Mononuclear cell (primary cell): ENCODE measurements around the gene LCN10. TPM values are rescaled to one million over a fixed set of nuclear protein-coding genes. Genes with fewer than 3 reads are reported as not detected.

Source experiments
- H3K27me3 ChIP-seq: 2 replicates; pipeline ENCODE4 v1.6.0; 2011; ENCODE audit warnings: low read length, control low read depth; ENCODE audit not compliant: insufficient read depth
- H3K4me1 ChIP-seq: 2 replicates; pipeline ENCODE4 v1.5.1; 2011; ENCODE audit warnings: mild to moderate bottlenecking, low read length, control low read depth; ENCODE audit not compliant: insufficient read depth
- H3K4me3 ChIP-seq: 2 replicates; pipeline ENCODE4 v1.5.1; 2011; ENCODE audit warnings: mild to moderate bottlenecking, low read length, moderate library complexity
- H3K9me3 ChIP-seq: 2 replicates; pipeline ENCODE4 v1.5.1; 2011; ENCODE audit warnings: low read depth, mild to moderate bottlenecking, control low read depth, low read length
- total RNA-seq: library from RNA; depleted of rRNA; stranded (reverse); fragments of >200 nt; gene quantifications from one replicate; pipeline ENCODE4 v1.2.3, GENCODE V29; 2012

Gene LCN10
- total RNA-seq, 1 donor = not detected

DNA sequence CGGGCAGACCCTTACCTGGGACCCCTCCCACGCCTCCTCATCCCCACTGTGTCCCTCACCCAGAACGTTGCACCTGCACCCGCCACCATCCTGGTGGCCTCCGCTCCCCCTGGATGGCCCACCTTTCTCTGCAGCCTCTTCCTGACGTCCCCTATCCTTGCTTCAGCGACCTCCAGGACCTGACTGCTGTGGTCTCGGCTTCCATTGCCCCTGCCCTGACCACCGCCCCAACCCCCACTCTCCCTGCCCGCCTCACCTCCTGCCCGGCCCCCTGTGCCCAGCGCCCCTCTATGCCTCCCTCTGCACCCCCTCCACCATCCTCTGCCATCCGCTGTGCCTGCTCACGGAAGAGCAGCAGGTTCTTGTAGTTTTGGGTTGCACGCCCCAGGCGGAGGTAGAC, 2.2 kb downstream of the LCN10 start:
- Histone ChIP-seq H3K9me3 (no peaks in the 10 kb centered on the region), H3K4me1 (no peaks in the 10 kb centered on the region), H3K27me3 (no peaks in the 10 kb centered on the region), H3K4me3 (no peak overlapping the region)

GRCh38 chr9:136740069-136740468, 2.7 kb downstream of the LCN10 start:
- no peak overlapping the region for H3K4me3 ChIP-seq
- no peaks in the 10 kb centered on the region for H3K9me3 ChIP-seq
- H3K27me3 ChIP-seq = no peaks in the 10 kb centered on the region
- no peaks in the 10 kb centered on the region for H3K4me1 ChIP-seq

- Histone ChIP-seq H3K27me3 (no peaks in the 10 kb centered on the region), H3K4me3 (no peak overlapping the region), H3K9me3 (no peaks in the 10 kb centered on the region), H3K4me1 (no peaks in the 10 kb centered on the region)
These were observed 3.2 kb downstream of the LCN10 start for GRCh38 chr9:136739509-136739908.

- Histone ChIP-seq H3K4me3 (no peak overlapping the region), H3K4me1 (no peaks in the 10 kb centered on the region), H3K27me3 (no peaks in the 10 kb centered on the region), H3K9me3 (no peaks in the 10 kb centered on the region)
These were observed 3.8 kb downstream of the LCN10 start for GRCh38 chr9:136738960-136739359.

DNA sequence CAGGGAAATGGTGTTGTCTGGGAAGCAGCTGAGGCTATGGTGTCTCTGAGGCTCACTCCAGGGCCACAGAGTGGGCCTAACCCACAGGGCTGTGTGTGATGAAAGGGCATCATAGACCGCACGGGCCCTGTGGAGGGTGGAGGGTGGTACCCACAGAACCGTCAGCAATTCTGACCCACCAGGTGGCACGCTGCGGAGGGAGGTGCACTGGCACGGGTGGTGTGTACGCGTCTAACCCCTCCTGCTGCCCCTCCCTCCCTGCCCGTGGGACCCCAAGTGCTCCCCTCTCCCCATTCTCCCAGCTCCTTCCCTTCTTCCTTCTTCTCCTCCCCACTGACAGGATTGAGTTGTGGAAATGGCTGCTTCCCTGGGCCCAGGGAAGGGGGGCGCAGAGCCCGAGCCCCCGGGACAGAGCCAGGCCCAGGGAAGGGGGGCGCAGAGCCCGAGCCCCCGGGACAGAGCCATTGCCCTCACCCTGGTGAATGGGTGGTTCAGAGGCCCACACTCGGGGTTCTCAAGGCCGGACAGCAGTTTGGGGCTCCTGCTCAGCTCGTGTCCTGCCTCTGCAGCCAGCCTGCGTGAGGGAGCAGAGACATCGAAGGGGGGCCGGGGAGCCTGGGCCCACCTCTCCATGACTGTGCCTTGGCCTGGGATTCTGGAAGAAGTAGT, 6.8 kb downstream of the LCN10 start:
- Histone ChIP-seq H3K4me3 (no peak overlapping the region), H3K4me1 (no peaks in the 10 kb centered on the region), H3K9me3 (no peaks in the 10 kb centered on the region), H3K27me3 (no peaks in the 10 kb centered on the region)

DNA sequence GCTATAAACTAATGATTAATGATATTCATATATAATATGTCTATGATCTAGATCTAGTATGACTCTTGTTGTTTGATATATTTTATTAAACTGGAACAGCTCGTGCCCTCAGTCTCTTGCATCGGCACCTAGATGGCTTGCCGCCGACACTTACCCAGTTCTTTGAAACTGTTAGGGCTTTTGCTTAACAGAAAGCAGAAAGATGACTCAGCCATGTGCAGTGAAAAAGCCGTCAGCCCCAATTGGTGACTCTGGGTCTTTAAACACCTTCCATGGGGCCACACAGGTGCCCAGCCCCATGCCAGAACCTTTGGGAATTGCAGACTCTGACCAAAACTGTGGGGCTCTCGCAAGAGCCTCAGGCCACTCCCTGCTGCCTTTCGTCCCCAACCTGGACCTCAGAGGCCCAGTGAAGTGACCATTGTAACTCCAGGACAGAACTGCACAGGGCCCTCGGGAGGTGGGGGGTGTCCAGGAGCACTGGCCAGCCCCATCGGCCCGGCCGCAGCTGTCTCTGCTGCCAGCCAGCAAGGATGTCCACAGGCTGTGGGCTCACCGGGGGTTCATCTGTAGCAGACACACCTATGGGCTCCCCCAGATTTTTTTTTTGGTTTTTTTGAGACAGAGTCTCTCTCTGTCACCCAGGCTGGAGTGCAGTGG, 7.8 kb downstream of the LCN10 start:
- Histone ChIP-seq H3K4me1 (no peaks in the 10 kb centered on the region), H3K27me3 (no peaks in the 10 kb centered on the region), H3K9me3 (no peaks in the 10 kb centered on the region), H3K4me3 (no peak overlapping the region)

DNA sequence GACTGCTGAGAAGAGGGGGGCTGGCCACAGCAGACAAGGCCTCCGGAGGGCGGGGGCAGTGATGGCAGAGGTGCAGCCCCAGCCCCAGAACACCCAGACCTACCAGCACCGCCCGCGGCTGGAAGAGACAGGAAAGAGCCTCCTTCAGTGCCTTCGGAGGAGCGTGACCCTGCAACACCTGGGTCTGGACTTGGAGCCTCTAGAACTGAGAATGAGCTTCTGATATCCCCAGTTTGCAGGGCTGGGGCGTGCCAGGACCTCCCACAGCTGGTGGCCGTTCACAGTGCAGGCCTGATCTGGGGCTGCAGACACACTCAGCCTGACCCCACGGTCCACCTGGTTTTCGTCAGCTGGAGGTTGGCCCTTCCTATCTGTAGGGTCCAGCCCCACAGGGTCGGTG, 9.1 kb downstream of the LCN10 start:
- Histone ChIP-seq H3K9me3 (no peaks in the 10 kb centered on the region), H3K4me3 (no peak overlapping the region), H3K27me3 (no peaks in the 10 kb centered on the region), H3K4me1 (peaks cover 6% of the 10 kb centered on the region)

DNA sequence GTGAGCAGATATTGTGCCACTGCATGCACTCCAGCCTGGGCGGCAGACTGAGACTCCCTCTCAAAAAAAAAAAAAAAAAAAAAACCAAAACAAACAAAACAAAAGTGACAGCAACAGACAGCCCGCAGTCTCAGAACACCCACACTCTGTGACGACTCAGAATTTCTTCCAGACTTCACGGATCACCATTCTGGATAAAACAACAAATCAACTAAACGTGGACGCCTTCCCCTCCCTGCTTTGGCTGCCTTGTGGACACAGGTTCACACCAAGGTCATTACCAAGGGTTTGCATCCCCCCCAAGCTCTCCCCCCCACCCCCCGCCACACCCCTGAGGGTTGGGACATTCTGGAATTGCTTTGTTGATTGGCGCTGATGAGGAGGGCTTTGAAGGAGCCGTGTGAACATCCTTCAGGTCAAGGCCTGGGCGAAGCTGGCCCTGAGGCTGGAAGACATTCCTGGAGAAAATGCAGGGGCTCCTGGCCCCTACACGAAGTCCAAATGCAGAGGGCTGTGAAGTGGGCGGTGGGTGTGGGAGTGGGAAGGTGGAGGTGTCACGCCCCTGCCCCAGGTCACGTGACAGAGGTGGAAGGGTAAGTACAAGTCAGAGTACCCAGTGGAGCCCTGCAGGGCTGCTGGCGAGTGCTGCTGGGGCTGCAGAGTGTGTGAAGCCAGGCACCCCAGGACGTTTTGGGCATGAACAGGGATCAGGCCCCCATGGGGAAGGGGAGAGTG, 10.1 kb downstream of the LCN10 start:
- peaks cover 11% of the 10 kb centered on the region for H3K4me1 ChIP-seq

GRCh38 chr9:136729926-136730325, 12.8 kb downstream of the LCN10 start:
- H3K4me3 ChIP-seq = no peak overlapping the region
- no peaks in the 10 kb centered on the region for H3K27me3 ChIP-seq
- peaks cover 36% of the 10 kb centered on the region for H3K4me1 ChIP-seq
- no peaks in the 10 kb centered on the region for H3K9me3 ChIP-seq

More for the DNA sequence above, 10.1 kb downstream of the LCN10 start:
- Histone ChIP-seq H3K27me3 (no peaks in the 10 kb centered on the region), H3K9me3 (no peaks in the 10 kb centered on the region), H3K4me3 (no peak overlapping the region)

DNA sequence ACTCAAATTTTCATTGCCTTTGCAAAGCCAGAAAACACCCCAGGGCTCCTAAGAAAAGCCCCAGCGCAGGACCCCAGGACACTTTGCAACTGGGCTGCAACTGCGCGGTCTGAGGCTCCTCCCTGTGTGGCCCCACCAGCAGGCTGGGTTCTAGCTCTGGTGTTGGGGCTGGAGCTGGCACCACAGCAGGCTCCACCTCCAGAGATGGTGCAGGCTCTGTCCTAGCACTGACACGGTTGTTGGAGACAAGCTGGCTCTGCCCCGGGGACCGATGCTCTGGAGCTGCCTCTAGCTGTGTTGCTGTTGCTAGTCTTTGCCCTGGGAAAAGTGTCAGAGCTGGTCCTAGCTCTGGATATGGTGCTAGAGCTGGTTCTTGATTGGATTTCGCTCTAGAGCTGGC, 13.6 kb downstream of the LCN10 start:
- H3K4me1 ChIP-seq = peaks cover 40% of the 10 kb centered on the region
- H3K4me3 ChIP-seq = no peak overlapping the region
- H3K27me3 ChIP-seq = no peaks in the 10 kb centered on the region
- no peaks in the 10 kb centered on the region for H3K9me3 ChIP-seq

DNA sequence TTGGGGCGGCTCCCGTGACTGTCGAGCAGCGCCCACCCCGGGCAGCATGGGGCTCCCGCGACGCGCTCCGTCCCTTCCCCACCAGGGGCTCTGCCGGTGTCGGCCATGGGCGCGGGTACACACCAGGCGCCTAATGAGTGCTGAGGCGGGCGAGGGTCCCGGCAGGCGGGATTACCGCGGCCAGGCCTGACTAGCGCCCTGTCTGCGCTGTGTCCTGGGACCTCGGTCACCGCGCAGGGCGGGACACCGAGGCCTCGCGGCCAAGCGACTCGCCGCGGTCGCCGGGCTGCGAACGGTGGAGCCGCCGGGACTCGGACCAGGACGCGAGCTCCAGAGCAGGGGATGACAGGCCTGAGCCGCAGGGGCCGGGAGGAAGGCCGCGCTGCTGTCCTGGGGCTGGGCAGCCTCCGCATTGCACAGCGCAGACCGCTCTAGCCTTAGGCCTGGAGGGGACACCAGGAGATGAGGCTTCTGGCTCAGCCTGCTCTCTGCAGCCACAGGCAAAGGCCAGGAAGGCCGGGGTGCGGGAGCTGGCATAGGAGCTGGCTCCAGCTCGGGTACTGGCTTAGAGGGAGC, 14.1 kb downstream of the LCN10 start:
- Histone ChIP-seq H3K9me3 (no peaks in the 10 kb centered on the region), H3K4me1 (peaks cover 40% of the 10 kb centered on the region), H3K4me3 (peak overlapping the region; percentile 64), H3K27me3 (no peaks in the 10 kb centered on the region)

- Histone ChIP-seq H3K4me3 (peak overlapping the region; percentile 64), H3K27me3 (no peaks in the 10 kb centered on the region), H3K4me1 (peaks cover 40% of the 10 kb centered on the region), H3K9me3 (no peaks in the 10 kb centered on the region)
These were observed 14.6 kb downstream of the LCN10 start for GRCh38 chr9:136728080-136728547.

- Histone ChIP-seq H3K9me3 (no peaks in the 10 kb centered on the region), H3K4me3 (peak overlapping the region; percentile 64), H3K4me1 (peaks cover 40% of the 10 kb centered on the region), H3K27me3 (no peaks in the 10 kb centered on the region)
These were observed 16.0 kb downstream of the LCN10 start for GRCh38 chr9:136726631-136727191.

GRCh38 chr9:136726118-136726517, 16.6 kb downstream of the LCN10 start:
- Histone ChIP-seq H3K9me3 (no peaks in the 10 kb centered on the region), H3K27me3 (no peaks in the 10 kb centered on the region), H3K4me1 (peaks cover 40% of the 10 kb centered on the region), H3K4me3 (no peak overlapping the region)

DNA sequence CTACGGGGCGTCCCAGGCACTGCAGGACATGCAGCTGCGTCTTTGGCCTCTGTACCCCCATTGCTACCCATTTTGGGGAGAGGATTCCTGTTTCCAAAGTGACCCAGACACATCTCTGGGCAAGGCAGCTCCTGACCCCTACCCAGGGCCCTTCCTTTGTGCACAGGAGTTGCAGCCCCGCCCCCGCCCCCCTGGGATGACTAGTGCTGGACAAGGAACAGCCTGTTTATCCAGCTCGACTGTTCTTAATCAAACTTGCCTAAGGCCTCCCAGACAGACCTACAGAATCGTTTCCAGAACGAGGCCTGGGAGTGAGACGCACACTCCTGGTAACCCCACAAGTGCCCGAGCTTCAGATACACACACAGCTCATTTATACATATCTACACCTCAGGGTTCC, 17.1 kb downstream of the LCN10 start:
- Histone ChIP-seq H3K4me3 (no peak overlapping the region), H3K27me3 (no peaks in the 10 kb centered on the region), H3K4me1 (peaks cover 40% of the 10 kb centered on the region), H3K9me3 (no peaks in the 10 kb centered on the region)
